ENCODE data around the gene PTPN2.

The PTPN2 gene

DNA sequence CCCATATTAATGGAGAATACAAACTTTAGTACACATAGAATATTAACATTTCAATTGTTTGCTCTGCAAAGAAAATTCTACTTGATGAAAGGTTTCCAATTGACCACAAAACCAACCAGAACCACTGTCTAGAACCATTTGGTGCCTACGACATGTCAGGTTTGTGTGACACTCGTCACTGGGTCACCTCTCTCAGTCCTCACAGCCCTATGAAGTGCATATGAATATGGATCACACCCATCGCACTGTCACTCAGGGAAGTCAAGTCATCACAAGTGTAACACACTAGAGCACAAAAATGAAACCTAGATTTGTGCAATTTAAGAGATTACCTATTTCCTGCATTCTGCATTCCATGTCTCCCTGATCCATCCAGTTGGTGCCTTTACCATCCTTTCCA is 43.7 kb downstream of the PTPN2 start:
- ChIA-PET CTCF (interaction anchor here (1.3 kb wide), 1 partner anchor 9 kb away, joined by 4 read pairs; no protein-coding TSS in a partner anchor), POLR2A (no interaction called here)
- Histone ChIP-seq H3K9me3 (ENCODE audit: control insufficient read depth, insufficient read depth, low read depth, low read length) (no peaks in the 10 kb centered on the region), H3K4me1 (ENCODE audit: control insufficient read depth, insufficient read depth, low read length) (peaks cover 29% of the 10 kb centered on the region), H3K27ac (ENCODE audit: extremely low read depth, low read depth, low read length) (no peak overlapping the region), H3K4me3 (ENCODE audit: low read depth, low read length) (no peak overlapping the region), H3K36me3 (ENCODE audit: control insufficient read depth in 2 of 2, insufficient read depth in 1 of 2, low read length in 2 of 2) (peaks cover 2 to 6% of the 10 kb centered on the region in 2 experiments; a peak in 2 of 3 replicates)
- TF ChIP-seq ZNF555 (tag by site-specific recombination; conservative IDR thresholded peaks at IDR 0.05) (no peak), PRDM10 (tag by site-specific recombination; IDR thresholded peaks at IDR 0.05) (no peak), ZNF621 (tag by site-specific recombination; IDR thresholded peaks at IDR 0.05) (no peak), REPIN1 (tag by site-specific recombination; IDR thresholded peaks at IDR 0.05; ENCODE audit: low read depth) (no peak), SCRT2 (tag by site-specific recombination; IDR thresholded peaks at IDR 0.05) (no peak), ZNF214 (tag by site-specific recombination; IDR thresholded peaks at IDR 0.05; ENCODE audit: borderline replicate concordance) (no peak), ZNF184 (tag by site-specific recombination; IDR thresholded peaks at IDR 0.05) (no peak), ZNF707 (tag by site-specific recombination; IDR thresholded peaks at IDR 0.05) (no peak), ZNF366 (tag by site-specific recombination; conservative IDR thresholded peaks at IDR 0.05) (no peak), YY2 (tag by site-specific recombination; IDR thresholded peaks at IDR 0.05) (no peak), ZNF549 (tag by site-specific recombination; IDR thresholded peaks at IDR 0.05) (no peak), ZNF37A (tag by site-specific recombination; IDR thresholded peaks at IDR 0.05) (no peak), ZBTB8A (tag by site-specific recombination; IDR thresholded peaks at IDR 0.05) (no peak), ZSCAN30 (tag by site-specific recombination; IDR thresholded peaks at IDR 0.05) (no peak), ZNF626 (tag by site-specific recombination; IDR thresholded peaks at IDR 0.05) (no peak), GLIS2 (tag by site-specific recombination; IDR thresholded peaks at IDR 0.05) (no peak), PBX3 (CRISPR knock-in tag; IDR thresholded peaks at IDR 0.05) (no peak), ZNF548 (tag by site-specific recombination; IDR thresholded peaks at IDR 0.05) (no peak)
- TF ChIP-seq, protein P1, sequence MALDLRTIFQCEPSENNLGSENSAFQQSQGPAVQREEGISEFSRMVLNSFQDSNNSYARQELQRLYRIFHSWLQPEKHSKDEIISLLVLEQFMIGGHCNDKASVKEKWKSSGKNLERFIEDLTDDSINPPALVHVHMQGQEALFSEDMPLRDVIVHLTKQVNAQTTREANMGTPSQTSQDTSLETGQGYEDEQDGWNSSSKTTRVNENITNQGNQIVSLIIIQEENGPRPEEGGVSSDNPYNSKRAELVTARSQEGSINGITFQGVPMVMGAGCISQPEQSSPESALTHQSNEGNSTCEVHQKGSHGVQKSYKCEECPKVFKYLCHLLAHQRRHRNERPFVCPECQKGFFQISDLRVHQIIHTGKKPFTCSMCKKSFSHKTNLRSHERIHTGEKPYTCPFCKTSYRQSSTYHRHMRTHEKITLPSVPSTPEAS (tag by site-specific recombination; IDR thresholded peaks at IDR 0.05) = no peak
- TF ChIP-seq, protein P2, sequence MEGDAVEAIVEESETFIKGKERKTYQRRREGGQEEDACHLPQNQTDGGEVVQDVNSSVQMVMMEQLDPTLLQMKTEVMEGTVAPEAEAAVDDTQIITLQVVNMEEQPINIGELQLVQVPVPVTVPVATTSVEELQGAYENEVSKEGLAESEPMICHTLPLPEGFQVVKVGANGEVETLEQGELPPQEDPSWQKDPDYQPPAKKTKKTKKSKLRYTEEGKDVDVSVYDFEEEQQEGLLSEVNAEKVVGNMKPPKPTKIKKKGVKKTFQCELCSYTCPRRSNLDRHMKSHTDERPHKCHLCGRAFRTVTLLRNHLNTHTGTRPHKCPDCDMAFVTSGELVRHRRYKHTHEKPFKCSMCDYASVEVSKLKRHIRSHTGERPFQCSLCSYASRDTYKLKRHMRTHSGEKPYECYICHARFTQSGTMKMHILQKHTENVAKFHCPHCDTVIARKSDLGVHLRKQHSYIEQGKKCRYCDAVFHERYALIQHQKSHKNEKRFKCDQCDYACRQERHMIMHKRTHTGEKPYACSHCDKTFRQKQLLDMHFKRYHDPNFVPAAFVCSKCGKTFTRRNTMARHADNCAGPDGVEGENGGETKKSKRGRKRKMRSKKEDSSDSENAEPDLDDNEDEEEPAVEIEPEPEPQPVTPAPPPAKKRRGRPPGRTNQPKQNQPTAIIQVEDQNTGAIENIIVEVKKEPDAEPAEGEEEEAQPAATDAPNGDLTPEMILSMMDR (tag by site-specific recombination; IDR thresholded peaks at IDR 0.05) = no peak
